Measurements from ENCODE around the gene EMX1. TPM values are rescaled to one million over a fixed set of nuclear protein-coding genes. Genes with fewer than 3 reads are reported as not detected.

EMX1 gene
- total RNA-seq, 1 experiment from 2014 or later = 0.23 TPM

DNA sequence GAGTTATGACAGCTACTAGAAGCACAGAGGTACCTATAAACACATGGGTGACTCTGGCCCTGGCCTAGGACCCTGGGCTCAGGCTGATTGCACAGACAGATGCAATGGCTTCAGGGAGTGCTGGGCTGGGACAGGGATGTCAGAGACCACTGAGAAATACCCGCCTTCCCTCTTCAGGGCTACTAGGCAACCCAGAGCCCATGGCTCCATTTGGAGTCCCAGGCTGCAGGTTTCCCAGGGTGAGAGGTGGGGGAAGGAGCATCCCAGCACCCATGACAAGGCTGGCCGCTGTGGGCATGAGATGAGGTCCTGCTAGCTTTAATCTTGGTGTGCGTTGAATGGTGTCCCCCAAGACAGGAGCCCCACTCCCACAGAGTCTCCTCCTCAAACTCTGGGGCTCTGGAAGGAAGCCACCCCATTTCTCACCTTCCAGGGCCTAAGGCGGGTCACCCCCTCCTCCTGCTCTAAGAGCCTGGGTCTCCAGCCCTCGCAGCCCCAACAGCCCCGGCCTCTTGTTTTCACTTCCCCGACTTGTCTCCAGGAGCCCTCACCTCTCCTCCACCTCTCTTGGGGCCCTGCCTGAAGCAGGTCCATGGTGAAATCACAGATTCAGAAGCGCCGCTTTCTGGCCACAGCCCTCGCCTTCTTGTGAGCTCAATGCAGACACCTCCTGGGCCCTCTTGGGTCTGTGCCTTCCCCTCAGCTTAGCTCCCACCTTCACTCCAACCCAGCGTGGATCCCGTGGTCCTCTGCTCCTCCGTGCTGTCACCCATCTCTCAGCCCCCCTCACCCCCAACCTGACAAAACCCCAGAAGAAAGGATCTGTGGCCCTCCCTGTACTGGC lies 41.4 kb downstream of the EMX1 start:
- DNase-seq (ENCODE audit: low spot score) = no peak

DNA sequence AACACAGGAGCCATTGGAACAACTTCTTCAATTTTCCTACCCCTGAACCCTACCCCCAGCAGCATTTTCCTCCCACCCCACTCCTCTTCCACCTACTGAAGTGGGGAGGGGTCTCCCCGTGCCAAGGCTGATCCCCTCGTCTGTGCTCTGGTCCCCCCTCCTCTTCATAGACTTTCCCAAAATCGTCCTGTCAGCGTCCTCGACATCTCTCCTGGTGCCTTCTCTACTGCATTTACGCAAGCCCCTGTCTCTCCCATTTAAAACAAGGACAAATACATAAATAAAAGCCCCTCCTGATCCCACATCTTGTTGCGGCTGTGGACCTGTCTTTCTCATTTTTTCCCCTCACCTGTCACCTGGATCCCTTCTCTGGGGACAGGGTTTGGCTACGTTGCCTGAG lies 42.2 kb downstream of the EMX1 start:
- DNase-seq (ENCODE audit: low spot score) = no peak

DNA sequence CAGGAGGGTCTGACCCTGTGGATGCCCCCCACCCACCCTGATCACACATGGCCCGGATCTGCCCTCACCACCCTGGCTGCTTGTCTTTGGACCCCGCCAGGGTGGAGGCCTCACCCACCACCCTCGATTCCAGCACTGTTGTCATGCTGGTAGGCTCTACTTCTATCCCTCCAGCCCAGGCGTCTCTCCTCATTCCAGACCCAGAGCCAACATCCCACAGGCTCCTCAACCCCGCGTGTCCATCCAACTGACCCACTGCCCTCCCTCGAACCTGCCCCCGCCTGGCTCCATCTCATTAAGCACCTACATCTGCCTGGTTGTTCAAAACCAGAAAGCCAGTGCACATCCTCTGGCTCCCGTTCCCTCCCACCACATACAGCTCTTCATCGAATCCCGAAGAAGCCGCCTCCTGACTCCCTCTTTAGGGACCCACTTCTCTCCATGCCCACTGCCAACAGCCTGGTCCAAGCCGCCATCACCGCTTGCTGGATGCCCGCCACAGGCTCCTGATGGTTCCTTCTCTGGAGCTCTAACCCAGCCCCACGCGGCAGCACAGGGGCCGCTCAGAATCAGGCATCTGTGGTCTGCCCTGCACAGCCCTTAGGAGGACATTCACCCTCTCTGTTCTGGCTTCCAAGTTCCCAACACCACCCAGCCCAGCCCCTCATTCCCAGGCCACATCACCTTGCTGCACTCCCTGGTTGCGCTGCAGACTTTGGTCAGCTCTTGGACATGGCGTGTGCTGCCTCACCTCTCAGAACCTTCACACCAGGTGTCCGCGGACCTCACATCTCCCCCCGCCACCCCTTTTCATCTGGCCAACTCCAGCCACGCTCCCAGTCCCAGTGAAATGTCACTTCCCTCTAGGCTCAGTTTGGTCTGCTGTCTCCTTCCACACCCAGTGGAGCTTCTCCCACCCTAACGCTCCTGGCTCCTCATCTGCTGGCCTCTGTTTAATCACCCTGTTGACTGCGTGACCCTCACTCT lies 43.0 kb downstream of the EMX1 start:
- DNase-seq (ENCODE audit: low spot score) = no peak

DNA sequence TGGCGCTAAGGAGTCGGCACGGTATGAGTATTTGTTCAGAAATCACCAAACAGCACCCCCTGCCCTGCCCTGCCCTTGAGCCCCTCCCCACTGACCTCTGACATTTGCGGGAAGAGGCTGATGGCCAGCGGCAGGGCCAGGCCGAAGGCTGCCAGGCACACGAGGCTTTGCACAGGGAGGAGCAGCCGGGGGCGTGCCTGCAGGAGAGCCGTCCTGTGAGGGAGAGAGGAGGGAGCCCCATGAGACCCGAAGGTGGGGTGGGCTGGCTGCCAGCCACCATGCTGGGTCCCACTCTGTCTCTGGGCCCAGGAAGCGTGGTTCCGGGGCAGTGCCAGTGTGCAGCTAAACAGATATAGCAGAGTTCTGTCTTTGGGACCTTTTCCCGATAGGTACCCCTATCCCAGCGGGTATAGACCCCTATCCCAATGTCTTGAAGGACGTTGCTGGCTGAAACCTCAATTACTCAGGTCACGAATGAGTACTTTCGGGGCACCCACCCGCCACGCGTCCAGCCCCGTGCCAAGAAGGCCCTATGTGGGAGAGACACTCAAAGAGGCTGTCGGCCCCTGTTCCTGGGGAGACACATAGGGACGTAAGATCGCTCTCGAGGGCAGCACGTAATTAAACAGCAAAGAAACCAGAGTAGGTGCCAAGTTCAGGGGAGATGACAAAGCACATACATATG lies 43.9 kb downstream of the EMX1 start:
- DNase-seq (ENCODE audit: low spot score) = no peak

DNA sequence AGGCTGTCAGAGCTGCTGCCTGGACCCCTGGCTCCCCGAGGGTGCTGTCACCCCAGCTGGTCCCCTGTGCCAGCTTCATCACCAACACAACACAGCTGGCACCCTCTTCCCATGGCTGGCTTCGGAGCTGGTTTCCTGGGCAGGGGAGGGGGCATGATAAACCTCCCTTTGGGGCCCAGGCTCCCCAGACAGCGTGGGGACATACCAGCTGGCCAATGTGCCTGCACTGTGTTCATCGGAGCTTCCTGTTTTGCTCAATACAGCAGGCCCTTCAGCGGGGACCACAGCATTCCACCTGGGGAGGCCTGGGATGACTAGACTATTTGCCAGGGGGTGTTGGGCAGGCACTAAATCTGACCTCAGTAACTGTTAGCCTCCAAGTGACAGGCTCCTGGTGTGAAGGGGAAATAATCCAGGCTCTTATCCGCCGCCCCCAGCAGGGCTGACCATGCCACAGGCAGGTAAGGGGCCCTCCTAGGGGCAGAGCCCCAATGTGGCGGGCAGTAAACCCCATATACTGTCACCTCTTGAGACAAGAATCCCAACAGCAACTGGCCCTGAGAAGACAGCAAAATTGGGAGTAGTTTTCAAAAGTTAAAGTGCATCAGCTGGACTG lies 44.6 kb downstream of the EMX1 start:
- DNase-seq (ENCODE audit: low spot score) = no peak

DNA sequence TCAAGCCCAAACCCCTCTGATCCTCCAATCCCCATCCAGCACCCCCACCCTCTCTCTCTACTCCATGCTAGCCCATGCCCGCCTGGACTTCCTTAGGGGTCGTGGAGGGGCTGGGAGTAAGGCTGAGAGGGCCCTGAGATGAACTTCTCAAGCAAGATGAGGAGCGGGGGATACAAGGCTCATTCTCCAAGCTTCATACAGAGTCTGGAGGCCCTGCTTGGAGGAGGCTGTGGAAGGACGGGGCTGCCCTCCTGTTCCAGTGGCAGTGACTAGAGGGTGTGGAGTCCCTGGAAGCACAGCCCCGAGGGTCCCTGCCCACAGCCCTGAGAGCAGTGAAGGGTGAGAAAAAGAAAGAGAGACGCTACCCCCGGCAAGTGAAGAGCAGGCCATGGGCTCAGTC lies 45.6 kb downstream of the EMX1 start:
- DNase-seq (ENCODE audit: low spot score) = no peak

DNA sequence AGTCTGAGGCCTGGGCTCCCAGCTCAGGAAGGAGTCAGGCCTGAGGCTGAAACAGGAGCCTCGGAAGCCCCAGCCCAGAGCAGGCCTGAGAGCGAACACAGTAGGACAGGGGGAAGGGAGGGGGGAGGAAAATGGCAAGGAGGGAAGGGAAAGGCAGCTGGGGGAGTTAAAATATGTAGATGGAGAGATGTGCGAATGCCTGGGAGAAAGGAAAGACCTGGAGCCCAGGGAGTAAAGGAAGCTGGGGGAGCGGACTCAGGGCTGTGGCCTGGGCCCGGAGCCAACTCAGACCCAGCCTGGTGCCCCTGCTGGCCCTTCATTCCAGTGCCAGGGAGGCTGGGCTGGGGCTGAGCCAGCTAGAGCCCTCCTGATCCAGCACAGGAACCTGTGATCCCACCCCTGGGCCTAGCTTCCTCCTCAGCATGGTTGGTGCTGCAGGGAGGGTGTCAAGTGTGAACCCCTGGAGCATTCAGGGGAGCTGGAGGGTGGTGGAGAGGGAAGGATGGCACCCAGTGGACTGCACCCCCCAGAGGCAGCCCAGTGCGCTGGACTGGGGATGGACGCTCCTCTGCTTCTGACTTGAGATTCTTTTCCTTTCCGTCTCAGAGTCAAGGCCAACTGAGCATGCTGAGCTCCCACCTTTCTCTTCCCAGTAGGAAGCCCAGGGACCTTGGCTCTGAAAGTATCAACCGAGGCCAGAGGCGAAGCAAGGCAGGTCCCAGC lies 46.3 kb downstream of the EMX1 start:
- DNase-seq (ENCODE audit: low spot score) = no peak

DNA sequence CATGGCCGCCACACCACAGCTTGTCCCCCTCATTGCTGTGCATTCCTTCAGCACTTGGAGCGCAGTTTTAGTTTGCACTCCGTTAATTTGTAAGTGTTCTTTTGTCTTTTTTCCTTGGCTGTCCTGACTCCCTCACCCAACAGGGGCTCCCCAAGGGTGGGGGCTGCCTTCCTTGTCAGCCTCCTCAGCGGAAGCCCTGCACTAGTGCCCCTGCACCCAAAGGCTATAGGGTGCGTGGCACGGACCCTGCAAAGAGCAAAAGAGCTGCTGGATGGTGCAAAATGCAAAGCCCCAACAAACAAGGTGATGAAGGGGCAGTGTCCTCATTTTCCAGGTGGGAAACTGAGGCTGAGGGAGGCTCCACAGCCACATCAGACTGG lies 46.8 kb downstream of the EMX1 start:
- no peak for DNase-seq (ENCODE audit: low spot score)

DNA sequence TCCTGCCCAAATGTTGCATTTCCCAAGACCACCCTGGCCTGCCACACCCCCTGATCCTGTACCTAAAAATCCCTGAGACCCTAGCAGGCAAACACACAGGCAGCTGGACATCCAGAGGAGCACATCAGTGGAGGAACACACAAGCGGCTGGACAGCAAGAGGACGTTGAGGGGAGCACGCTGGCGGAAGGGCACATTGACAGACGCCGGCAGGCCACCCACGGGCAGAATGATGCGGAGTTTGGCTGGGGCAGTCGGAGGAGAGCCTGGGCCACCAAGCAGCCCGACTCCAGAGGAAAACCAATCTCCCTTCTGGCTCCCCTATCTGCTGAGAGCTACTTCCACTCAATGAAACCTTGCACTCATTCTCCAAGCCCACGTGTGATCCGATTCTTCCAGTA lies 47.7 kb downstream of the EMX1 start:
- no peak for DNase-seq (ENCODE audit: low spot score)

DNA sequence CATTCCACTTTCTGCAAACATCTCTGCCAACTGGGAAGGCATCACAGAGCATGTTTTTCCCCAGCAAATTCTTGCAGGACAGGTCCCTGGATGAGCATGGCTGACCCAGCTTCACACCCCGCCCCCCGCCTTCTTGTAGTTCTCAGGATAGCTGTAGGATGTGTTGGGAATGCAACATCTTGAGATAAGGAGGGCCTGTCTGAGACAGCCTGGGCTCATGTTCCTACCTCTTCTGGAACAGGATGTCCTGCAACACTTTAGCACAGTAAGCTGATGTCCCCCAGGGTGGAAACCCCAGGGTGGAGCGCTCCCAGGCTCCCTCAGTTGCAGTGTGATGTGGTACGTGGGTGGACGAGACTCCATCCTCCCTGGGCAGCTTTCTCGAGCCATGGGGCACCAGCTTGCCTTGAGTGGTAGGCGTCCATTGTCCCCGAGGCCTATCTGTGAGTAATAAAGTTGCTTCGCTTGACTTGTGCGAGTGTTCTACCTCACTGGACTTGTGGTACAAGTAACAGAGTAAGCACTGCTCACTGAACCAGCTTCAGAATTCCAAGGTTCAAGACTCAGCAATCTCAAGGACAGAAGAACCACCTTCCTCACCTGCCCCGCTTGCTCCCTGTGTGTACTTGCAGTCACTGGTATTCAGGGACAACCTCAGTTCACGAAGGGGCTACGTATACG lies 48.6 kb downstream of the EMX1 start:
- DNase-seq (ENCODE audit: low spot score) = no peak

DNA sequence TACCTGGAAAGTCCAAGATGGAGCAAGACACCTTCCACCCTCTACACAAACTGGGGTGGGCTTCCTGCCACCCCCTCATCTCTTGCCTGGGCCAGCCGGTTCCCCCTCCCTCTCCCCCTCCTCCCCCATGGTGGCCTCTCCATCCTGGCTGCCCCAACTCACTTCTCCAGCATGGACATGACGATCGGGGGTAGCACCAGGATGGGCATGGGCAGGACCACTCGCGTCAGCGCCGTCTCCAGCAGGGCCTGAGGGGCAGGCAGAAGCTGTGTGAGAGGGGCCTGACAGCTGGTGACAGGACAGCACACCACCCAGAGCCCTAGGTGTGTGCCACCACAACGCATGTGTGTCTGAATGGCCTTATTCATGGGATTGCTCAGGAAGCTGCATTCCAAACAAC lies 51.0 kb downstream of the EMX1 start:
- DNase-seq (ENCODE audit: low spot score) = no peak

DNA sequence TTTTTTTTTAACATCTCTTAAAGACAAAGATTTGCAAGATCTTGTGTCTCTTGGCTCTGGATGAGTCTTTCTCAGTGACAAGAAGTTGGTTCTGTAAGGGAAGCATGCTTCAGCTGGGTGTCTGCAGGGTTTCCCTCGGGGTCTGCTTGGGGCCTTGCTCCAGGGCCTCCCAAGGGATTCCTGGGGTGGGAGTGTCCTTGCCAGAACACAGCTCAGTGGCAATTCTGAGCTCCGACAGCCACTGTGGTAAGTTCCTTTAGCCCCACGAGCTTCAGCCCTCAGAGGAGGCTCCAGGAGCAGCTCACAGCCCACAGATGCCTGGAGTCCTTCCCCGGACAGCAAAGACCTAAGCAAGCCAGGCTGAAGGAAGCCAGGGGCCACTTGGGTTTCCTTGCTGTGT lies 52.4 kb downstream of the EMX1 start:
- no peak for DNase-seq (ENCODE audit: low spot score)

DNA sequence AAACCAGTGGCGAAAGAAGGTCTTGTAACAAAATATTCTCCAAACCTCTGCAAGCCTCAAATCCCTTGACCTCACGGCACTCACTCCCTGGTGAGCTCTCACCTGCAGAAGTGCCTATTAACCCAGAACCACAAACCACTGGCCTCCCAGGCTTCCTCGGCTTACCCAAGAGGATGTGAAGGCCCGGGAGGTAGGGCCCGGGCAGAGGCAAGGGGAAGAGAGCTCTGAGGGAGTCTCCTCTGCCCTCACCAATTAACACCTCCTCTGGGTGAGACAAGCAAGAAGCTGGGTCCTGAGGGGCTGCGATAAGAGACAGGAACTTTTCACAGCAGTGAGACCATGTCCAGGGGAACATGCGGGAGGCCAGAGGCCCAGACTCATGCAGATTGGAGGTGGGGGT lies 53.7 kb downstream of the EMX1 start:
- DNase-seq (ENCODE audit: low spot score) = no peak

DNA sequence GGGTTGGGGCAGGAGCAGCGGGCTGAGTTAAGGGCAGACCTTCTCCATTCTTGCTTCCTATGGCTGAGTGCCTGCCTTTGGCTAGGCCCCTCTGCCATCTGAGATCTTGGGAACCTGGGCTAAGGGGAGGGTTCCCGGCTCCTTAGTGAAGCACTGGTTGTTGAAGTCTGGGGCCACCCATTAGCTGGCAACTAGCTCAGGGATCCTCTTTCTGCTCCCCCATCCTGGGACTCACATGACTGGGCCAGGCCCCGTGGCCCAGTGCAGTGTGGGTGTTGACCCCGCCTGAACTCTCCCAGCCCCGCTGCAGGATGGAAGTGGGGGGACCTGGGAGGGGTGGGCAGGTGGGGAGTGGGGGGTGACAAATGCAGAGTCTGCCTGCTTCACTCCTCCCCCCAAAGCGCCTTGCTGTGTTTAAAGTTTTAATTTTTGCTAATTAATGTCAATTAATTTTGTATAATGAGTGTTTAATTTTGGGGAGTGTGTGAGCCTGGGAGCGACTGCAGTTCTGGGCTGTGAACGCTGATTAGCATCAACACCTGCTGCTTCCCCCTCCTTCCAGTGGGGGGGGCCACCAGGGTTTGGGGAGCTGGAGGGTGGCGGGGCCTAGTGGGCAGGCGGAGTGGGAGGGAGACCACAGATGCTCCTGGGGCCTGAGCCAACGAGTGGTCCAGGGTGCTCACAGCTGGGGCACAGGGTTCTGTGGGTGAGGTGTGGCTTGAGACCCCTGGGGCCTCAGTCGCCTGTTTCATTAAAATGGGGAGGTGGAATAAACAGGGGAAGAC lies 55.2 kb downstream of the EMX1 start:
- no peak for DNase-seq (ENCODE audit: low spot score)

DNA sequence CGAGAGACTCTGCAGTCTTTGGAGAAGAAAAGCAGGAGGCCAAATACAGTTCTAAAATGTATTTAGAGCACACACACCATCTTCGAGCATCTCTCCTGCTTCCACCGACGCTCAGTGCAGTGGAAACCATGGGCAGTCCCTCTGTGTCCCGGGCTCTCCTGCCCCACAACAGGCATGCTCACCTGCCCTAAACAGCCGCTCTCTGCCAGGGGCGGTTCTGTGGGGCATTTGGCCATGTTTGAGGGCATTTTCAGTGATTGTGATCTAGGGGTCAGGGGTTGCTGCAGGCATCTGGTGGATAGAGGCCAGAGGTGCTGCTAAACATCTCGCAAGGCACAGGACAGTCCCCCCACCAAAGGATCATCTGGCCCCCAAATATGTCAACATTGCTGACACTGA lies 55.8 kb downstream of the EMX1 start:
- no peak for DNase-seq (ENCODE audit: low spot score)

DNA sequence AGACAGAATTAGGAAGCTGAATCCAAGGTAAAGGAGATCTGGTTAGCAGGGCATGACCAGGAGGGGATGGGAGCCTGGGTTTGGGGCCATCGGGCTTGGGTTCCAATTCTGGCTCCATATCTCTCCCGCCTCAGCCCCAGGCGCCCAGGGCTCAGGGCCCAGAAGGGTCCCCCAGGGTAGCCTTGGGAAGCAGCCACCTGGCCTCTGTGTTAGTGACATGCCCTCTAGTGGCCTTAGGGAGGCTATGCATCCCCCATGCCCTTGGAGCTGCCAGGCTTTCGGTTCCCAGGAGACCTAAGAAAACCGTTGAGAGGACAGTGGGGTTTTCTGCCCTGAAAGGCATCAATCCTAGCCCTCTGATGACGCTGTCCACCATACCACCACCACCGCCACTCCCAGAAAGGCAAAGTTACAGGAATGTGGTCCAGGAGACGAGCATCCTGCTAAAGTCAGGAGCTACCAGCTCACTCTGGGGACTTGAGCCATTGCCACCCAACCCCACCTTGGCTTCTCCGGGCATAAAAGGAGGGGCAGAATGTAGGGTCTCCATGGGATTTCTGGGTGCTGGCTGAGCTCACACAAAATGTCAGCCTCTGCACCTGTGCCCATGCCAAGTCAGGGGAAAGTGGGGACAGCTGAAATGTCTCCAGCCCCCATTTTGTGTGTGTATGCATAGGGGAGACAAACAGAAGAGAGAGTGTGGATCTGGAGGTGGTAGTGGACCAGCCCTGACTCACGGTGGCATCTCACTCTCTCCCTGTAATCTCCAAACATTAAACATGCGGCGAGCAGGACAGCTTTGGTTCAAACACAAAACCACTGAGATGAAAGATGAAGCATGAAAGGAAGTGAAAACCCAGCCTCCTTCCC lies 56.5 kb downstream of the EMX1 start:
- DNase-seq (ENCODE audit: low spot score) = peak; percentile 77

DNA sequence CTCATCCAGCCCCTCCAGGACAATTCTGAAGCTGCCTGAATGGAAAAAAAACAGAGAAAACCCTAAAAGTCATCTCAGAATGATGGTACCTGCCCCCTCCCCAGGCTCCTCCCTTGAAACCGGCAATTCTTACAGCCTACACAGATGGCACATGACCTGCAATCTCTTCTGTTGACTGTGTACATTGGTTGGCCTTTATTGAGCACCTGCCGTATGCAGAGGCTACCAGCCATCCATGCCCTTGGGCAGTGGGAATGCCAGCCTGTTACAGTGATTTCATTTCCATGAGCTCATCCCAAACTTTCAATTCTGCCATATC lies 57.1 kb downstream of the EMX1 start:
- no peak for DNase-seq (ENCODE audit: low spot score)

DNA sequence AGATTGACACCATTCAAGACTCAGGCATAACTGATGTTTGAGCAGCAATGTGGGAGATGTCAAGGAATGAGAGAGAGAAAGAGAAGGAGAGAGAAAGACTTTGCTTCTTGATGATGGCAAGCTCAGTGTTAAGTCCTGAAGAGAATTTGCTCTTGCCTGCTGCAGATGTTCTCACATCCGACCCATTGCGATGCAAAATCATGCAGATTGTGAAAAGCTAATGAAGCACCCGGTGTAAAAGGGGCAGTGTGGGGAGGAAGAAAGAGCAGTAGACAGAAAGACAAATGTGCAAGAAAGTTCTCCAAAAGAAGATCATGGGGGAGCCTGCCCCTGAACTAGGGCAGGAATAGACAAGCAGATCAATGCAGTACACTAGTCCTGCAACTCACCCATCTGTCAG lies 57.7 kb downstream of the EMX1 start:
- no peak for DNase-seq (ENCODE audit: low spot score)

DNA sequence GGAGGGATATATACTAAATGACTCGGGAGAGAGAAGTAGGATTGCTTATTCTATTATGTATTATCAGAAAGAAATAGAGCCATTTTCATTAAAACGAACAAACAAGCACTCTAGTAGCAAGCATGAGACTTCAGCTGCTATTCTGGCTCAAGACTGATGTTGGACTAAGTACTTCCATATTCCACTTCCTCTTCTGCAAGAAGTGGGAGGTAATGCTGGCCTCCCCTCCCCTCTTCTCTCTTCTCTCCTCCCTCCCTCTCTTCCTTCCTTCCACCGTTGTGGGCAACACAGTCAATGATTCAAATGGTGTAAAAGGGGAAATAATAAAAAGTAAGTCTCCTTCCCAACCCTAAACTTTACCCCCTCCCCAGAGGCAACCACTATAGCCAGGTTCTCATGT lies 62.6 kb downstream of the EMX1 start:
- no peak for DNase-seq (ENCODE audit: low spot score)
